H9 (cell line): ENCODE results near the gene VPS4A. TPM values are rescaled to one million over a fixed set of nuclear protein-coding genes. Genes with fewer than 3 reads are reported as not detected.

Source experiments
- DNase-seq: peaks from one replicate; pipeline ENCODE4 v3.0.0-alpha.2; 2017
- H2AFZ ChIP-seq: one replicate; pipeline ENCODE4 v1.6.1; 2013; ENCODE audit warnings: mild to moderate bottlenecking, low read length, control low read depth, moderate library complexity
- H2AK5ac ChIP-seq: 2 replicates; pipeline ENCODE4 v1.6.1; 2013; ENCODE audit warnings: low read length, control low read depth, mixed read lengths; ENCODE audit not compliant: insufficient read length
- H2BK120ac ChIP-seq: one replicate; pipeline ENCODE4 v1.6.1; 2013; ENCODE audit warnings: low read depth, mild to moderate bottlenecking, low read length, control low read depth, inconsistent platforms; ENCODE audit not compliant: poor library complexity, severe bottlenecking
- H2BK12ac ChIP-seq: 2 replicates; pipeline ENCODE4 v1.6.1; 2013; ENCODE audit warnings: low read length, control low read depth, mixed read lengths, low read depth; ENCODE audit not compliant: insufficient read length
- H2BK15ac ChIP-seq: 2 replicates; pipeline ENCODE4 v1.6.1; 2013; ENCODE audit warnings: low read depth, low read length, control low read depth
- H2BK20ac ChIP-seq: one replicate; pipeline ENCODE4 v1.6.1; 2013; ENCODE audit warnings: low read depth, mild to moderate bottlenecking, low read length, control low read depth, inconsistent platforms; ENCODE audit not compliant: poor library complexity, severe bottlenecking
- H2BK5ac ChIP-seq: 2 replicates; pipeline ENCODE4 v1.6.1; 2013; ENCODE audit warnings: low read length, control low read depth, mixed read lengths; ENCODE audit not compliant: insufficient read length
- H3K14ac ChIP-seq: 2 replicates; pipeline ENCODE4 v1.6.1; 2013; ENCODE audit warnings: low read length, control low read depth; ENCODE audit not compliant: insufficient read depth
- H3K18ac ChIP-seq: 2 replicates; pipeline ENCODE4 v1.6.1; 2013; ENCODE audit warnings: low read depth, mild to moderate bottlenecking, mixed read lengths, low read length, control low read depth; ENCODE audit not compliant: insufficient read length
- H3K23ac ChIP-seq: 2 replicates; pipeline ENCODE4 v1.6.1; 2013; ENCODE audit warnings: low read length, control low read depth, mixed read lengths, low read depth; ENCODE audit not compliant: insufficient read length
- H3K23me2 ChIP-seq: 2 replicates; pipeline ENCODE4 v1.6.1; 2013; ENCODE audit warnings: low read depth, mild to moderate bottlenecking, mixed read lengths, low read length, control low read depth; ENCODE audit not compliant: insufficient read length, poor library complexity, severe bottlenecking
- H3K27ac ChIP-seq: 2 replicates; pipeline ENCODE4 v1.5.1; 2013; ENCODE audit warnings: low read length, control low read depth, mixed read lengths, low read depth; ENCODE audit not compliant: insufficient read length
- H3K27me3 ChIP-seq: 2 replicates; pipeline ENCODE4 v1.6.1; 2013; ENCODE audit warnings: low read length, control low read depth, inconsistent platforms; ENCODE audit not compliant: insufficient read depth
- H3K4ac ChIP-seq: 2 replicates; pipeline ENCODE4 v1.6.1; 2013; ENCODE audit warnings: low read depth, mild to moderate bottlenecking, control low read depth, inconsistent platforms, low read length, moderate library complexity
- H3K4me1 ChIP-seq: 2 replicates; pipeline ENCODE4 v1.6.1; 2013; ENCODE audit warnings: low read length, control low read depth, inconsistent platforms; ENCODE audit not compliant: insufficient read depth
- H3K4me2 ChIP-seq: 2 replicates; pipeline ENCODE4 v1.6.1; 2013; ENCODE audit warnings: low read length, control low read depth, mixed read lengths; ENCODE audit not compliant: insufficient read length, insufficient read depth
- H3K56ac ChIP-seq: 2 replicates; pipeline ENCODE4 v1.6.1; 2013; ENCODE audit warnings: low read depth, mild to moderate bottlenecking, mixed read lengths, low read length, control low read depth; ENCODE audit not compliant: insufficient read length
- H3K79me1 ChIP-seq: 2 replicates; pipeline ENCODE4 v1.6.1; 2013; ENCODE audit warnings: low read depth, mild to moderate bottlenecking, moderate library complexity, low read length, control low read depth, inconsistent platforms; ENCODE audit not compliant: insufficient read depth, poor library complexity, severe bottlenecking
- H3K79me2 ChIP-seq: 2 replicates; pipeline ENCODE4 v1.6.1; 2013; ENCODE audit warnings: low read length, control low read depth, inconsistent platforms; ENCODE audit not compliant: insufficient read depth
- H3K9ac ChIP-seq: 2 replicates; pipeline ENCODE4 v1.6.1; 2013; ENCODE audit warnings: low read length, control low read depth, mixed read lengths; ENCODE audit not compliant: insufficient read length; ENCODE audit errors: extremely low read depth
- H3K9me3 ChIP-seq: one replicate; pipeline ENCODE4 v1.6.1; 2013; ENCODE audit warnings: low read depth, low read length, inconsistent platforms; ENCODE audit not compliant: control insufficient read depth
- H3T11ph ChIP-seq: one replicate; pipeline ENCODE4 v1.6.1; 2013; ENCODE audit warnings: mild to moderate bottlenecking, low read length, control low read depth, inconsistent platforms
- H4K20me1 ChIP-seq: one replicate; pipeline ENCODE4 v1.6.1; 2013; ENCODE audit not compliant: control insufficient read depth, insufficient read length, insufficient read depth
- H4K5ac ChIP-seq: 2 replicates; pipeline ENCODE4 v1.6.1; 2013; ENCODE audit warnings: low read depth, mild to moderate bottlenecking, mixed read lengths, low read length, control low read depth; ENCODE audit not compliant: insufficient read length
- H4K8ac ChIP-seq: replicated peaks from 2 replicates; pipeline ENCODE4 v1.6.1; 2013; ENCODE audit warnings: low read length, control low read depth, mixed read lengths, low read depth; ENCODE audit not compliant: insufficient read length
- H4K91ac ChIP-seq: 2 replicates; pipeline ENCODE4 v1.6.1; 2013; ENCODE audit warnings: low read depth, mild to moderate bottlenecking, moderate library complexity, mixed read lengths, low read length, control low read depth; ENCODE audit not compliant: insufficient read length
- H3K27ac Mint-ChIP-seq, 3 experiments: 2 replicates in 2 of 3; 3 replicates in 1 of 3; pipeline ENCODE4 v1.8.0; 2020 to 2021; ENCODE audit warnings: mixed read lengths in 3 of 3, mild to moderate bottlenecking in 1 of 3, moderate library complexity in 1 of 3
- H3K27me3 Mint-ChIP-seq: 2 replicates; pipeline ENCODE4 v1.8.0; 2021; ENCODE audit warnings: low read depth, mild to moderate bottlenecking, moderate library complexity, mixed read lengths
- H3K36me3 Mint-ChIP-seq, 3 experiments: 2 replicates in 2 of 3; 3 replicates in 1 of 3; pipeline ENCODE4 v1.8.0; 2020 to 2021; ENCODE audit warnings: low read depth in 3 of 3, mixed read lengths in 3 of 3; ENCODE audit not compliant: insufficient read depth in 1 of 3
- H3K4me1 Mint-ChIP-seq, 2 experiments: 2 replicates each; pipeline ENCODE4 v1.8.0; 2020; ENCODE audit warnings: mixed read lengths in 2 of 2
- H3K4me3 Mint-ChIP-seq, 2 experiments: 2 replicates in 1 of 2; 3 replicates in 1 of 2; pipeline ENCODE4 v1.8.0; 2020 to 2021; ENCODE audit warnings: mild to moderate bottlenecking in 2 of 2, mixed read lengths in 2 of 2, moderate library complexity in 1 of 2
- H3K9me3 Mint-ChIP-seq, 2 experiments: 2 replicates in 1 of 2; 3 replicates in 1 of 2; pipeline ENCODE4 v1.8.0; 2020; ENCODE audit warnings: mild to moderate bottlenecking in 2 of 2, mixed read lengths in 2 of 2, moderate library complexity in 1 of 2
- WGBS: extraction: QIAGEN DNeasy Blood & Tissue Kit; methylation state at CpG from one replicate; pipeline ENCODE4 v1.1.7; 2013; ENCODE audit warnings: missing lambda C conversion rate, low lambda C conversion rate, mixed read lengths; ENCODE audit not compliant: insufficient read length; ENCODE audit errors: extremely low coverage; 5-methylcytosine and 5-hydroxymethylcytosine counted together
- total RNA-seq: library from RNA; stranded (reverse); gene quantifications from 2 replicates; pipeline ENCODE4 v1.2.1, GENCODE V29; 2021
- TF ChIP-seq, protein P1 (sequence below): fragments of 200-600 bp; sonication (generic); conservative IDR thresholded peaks from 3 replicates; pipeline ENCODE4 v1.8.0; 2021; ENCODE audit warnings: antibody characterized with exemption, mild to moderate bottlenecking

The VPS4A gene
- total RNA-seq, 1 experiment from 2014 or later = 27.1 TPM

DNA sequence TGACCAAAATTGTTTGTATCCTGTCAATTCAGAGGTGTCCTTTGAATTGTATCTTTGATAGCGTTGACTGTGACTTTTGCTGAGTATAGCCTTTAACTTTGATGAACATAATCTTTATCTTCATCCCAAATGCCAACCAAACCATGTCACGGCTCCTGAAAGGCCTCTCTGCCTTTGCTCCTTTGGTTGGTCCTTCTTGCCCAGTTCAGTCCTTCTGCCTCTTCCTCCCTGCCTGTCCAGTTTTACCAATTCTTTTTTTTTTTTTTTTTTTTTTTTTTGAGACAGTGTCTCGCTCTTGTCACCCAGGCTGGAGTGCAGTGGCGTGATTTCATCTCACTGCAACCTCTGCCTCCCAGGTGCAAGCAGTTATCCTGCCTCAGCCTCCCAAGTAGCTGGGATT lies 12.9 kb upstream of the VPS4A start:
- Mint-ChIP-seq H3K27me3 (no peaks in the 10 kb centered on the region), H3K27ac (peak overlapping the region in 1 of 3 experiments; percentile 84; a peak in 1 of 7 replicates), H3K9me3 (no peaks in the 10 kb centered on the region), H3K4me3 (no peak overlapping the region), H3K36me3 (peaks cover 0 to 23% (median 5%) of the 10 kb centered on the region in 3 experiments; a peak in 6 of 7 replicates), H3K4me1 (no peaks in the 10 kb centered on the region)
- Histone ChIP-seq H3K23ac (no peak overlapping the region), H2BK120ac (no peak overlapping the region), H3K18ac (no peak overlapping the region), H3K27me3 (no peaks in the 10 kb centered on the region), H4K20me1 (no peaks in the 10 kb centered on the region), H3K23me2 (no peaks in the 10 kb centered on the region), H3K4me1 (no peaks in the 10 kb centered on the region), H2BK15ac (no peak overlapping the region), H3K27ac (no peak overlapping the region), H4K8ac (no peak overlapping the region), H3K79me2 (no peaks in the 10 kb centered on the region), H2AFZ (no peak overlapping the region), H3K79me1 (no peaks in the 10 kb centered on the region), H4K5ac (no peak overlapping the region), H4K91ac (no peak overlapping the region), H3K9me3 (no peaks in the 10 kb centered on the region), H2BK5ac (no peak overlapping the region), H3K4me2 (no peak overlapping the region), H3K14ac (no peak overlapping the region), H3K4ac (no peak overlapping the region), H3T11ph (no peak overlapping the region), H2AK5ac (no peak overlapping the region), H3K9ac (no peak overlapping the region), H2BK20ac (no peak overlapping the region), H2BK12ac (no peak overlapping the region), H3K56ac (no peak overlapping the region)
- no peak for DNase-seq
- no CpG with 5 or more reads among the region's 4 CpGs for WGBS
- TF ChIP-seq, protein P1, sequence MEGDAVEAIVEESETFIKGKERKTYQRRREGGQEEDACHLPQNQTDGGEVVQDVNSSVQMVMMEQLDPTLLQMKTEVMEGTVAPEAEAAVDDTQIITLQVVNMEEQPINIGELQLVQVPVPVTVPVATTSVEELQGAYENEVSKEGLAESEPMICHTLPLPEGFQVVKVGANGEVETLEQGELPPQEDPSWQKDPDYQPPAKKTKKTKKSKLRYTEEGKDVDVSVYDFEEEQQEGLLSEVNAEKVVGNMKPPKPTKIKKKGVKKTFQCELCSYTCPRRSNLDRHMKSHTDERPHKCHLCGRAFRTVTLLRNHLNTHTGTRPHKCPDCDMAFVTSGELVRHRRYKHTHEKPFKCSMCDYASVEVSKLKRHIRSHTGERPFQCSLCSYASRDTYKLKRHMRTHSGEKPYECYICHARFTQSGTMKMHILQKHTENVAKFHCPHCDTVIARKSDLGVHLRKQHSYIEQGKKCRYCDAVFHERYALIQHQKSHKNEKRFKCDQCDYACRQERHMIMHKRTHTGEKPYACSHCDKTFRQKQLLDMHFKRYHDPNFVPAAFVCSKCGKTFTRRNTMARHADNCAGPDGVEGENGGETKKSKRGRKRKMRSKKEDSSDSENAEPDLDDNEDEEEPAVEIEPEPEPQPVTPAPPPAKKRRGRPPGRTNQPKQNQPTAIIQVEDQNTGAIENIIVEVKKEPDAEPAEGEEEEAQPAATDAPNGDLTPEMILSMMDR = no peak
